ENCODE data around the gene OR2L3. TPM values are rescaled to one million over a fixed set of nuclear protein-coding genes. Genes with fewer than 3 reads are reported as not detected.
"Not testable (repeated sequence)": the region's sequence is repeated elsewhere in the genome, so short reads cannot be mapped to it uniquely, and the experiment has no call there.

Gene OR2L3
- total and polyA plus RNA-seq, 2 experiments from 2014 or later, result not detected

- in situ Hi-C loops (cut with MboI), result no loop called here
- Histone ChIP-seq H3K4me2 (ENCODE audit: unreplicated experiment) (no peak overlapping the region), H4K20me1 (ENCODE audit: insufficient read depth) (no peaks in the 10 kb centered on the region), H3K27me3 (replicated peaks; ENCODE audit: insufficient read depth) (no peaks in the 10 kb centered on the region), H3K27ac (no peak overlapping the region), H3K4me1 (ENCODE audit: insufficient read depth) (no peaks in the 10 kb centered on the region), H3K9me2 (ENCODE audit: insufficient read depth) (no peaks in the 10 kb centered on the region), H3K79me2 (ENCODE audit: insufficient read depth) (no peaks in the 10 kb centered on the region), H3K9ac (no peak overlapping the region), H3F3A (ENCODE audit: insufficient read depth) (no peaks in the 10 kb centered on the region), H3K4me3 (no peak overlapping the region), H3K36me3 (ENCODE audit: low read depth) (no peaks in the 10 kb centered on the region), H2AFZ (no peak overlapping the region), H3K9me3 (ENCODE audit: low read depth) (no peaks in the 10 kb centered on the region)
- TF ChIP-seq EZH2phosphoT487 (IDR thresholded peaks at IDR 0.05; ENCODE audit: insufficient read depth, low read depth) (no peak), EZH2 (IDR thresholded peaks at IDR 0.05; ENCODE audit: insufficient read depth, poor library complexity, severe bottlenecking) (no peak)
- DNase-seq, result no peak
These were observed 8.0 kb downstream of the OR2L3 start for GRCh38 chr1:248054671-248055070.

GRCh38 chr1:248055261-248055660, 8.6 kb downstream of the OR2L3 start:
- H3K27me3 ChIP-seq (replicated peaks; ENCODE audit: insufficient read depth), result no peaks in the 10 kb centered on the region
- no peak overlapping the region for H3K4me3 ChIP-seq
- in situ Hi-C loops (cut with MboI), result no loop called here
- H4K20me1 ChIP-seq (ENCODE audit: insufficient read depth), result no peaks in the 10 kb centered on the region
- no peaks in the 10 kb centered on the region for H3K9me2 ChIP-seq (ENCODE audit: insufficient read depth)
- no peaks in the 10 kb centered on the region for H3K79me2 ChIP-seq (ENCODE audit: insufficient read depth)
- no peaks in the 10 kb centered on the region for H3K4me1 ChIP-seq (ENCODE audit: insufficient read depth)
- H2AFZ ChIP-seq, result no peak overlapping the region
- H3K4me2 ChIP-seq (ENCODE audit: unreplicated experiment), result no peak overlapping the region
- DNase-seq, result no peak
- no peak overlapping the region for H3K9ac ChIP-seq
- no peaks in the 10 kb centered on the region for H3F3A ChIP-seq (ENCODE audit: insufficient read depth)
- H3K27ac ChIP-seq, result no peak overlapping the region
- no peak for TF ChIP-seq EZH2phosphoT487 (IDR thresholded peaks at IDR 0.05; ENCODE audit: insufficient read depth, low read depth)
- no peak for TF ChIP-seq EZH2 (IDR thresholded peaks at IDR 0.05; ENCODE audit: insufficient read depth, poor library complexity, severe bottlenecking)
- no peaks in the 10 kb centered on the region for H3K36me3 ChIP-seq (ENCODE audit: low read depth)
- WGBS, 2 experiments (ENCODE audit: low coverage in 1 of 2, low lambda C conversion rate in 2 of 2, missing lambda C conversion rate in 2 of 2), result 0% methylated on average over 2 of the region's 2 CpGs
- no peaks in the 10 kb centered on the region for H3K9me3 ChIP-seq (ENCODE audit: low read depth)

GRCh38 chr1:248065071-248065470, 18.4 kb downstream of the OR2L3 start:
- no peak overlapping the region for H3K4me2 ChIP-seq (ENCODE audit: unreplicated experiment)
- no peaks in the 10 kb centered on the region for H3K79me2 ChIP-seq (ENCODE audit: insufficient read depth)
- no peak for DNase-seq
- TF ChIP-seq EZH2 (IDR thresholded peaks at IDR 0.05; ENCODE audit: insufficient read depth, poor library complexity, severe bottlenecking) (no peak), EZH2phosphoT487 (IDR thresholded peaks at IDR 0.05; ENCODE audit: insufficient read depth, low read depth) (no peak)
- no peaks in the 10 kb centered on the region for H3K27me3 ChIP-seq (replicated peaks; ENCODE audit: insufficient read depth)
- H3K36me3 ChIP-seq (ENCODE audit: low read depth), result no peaks in the 10 kb centered on the region
- in situ Hi-C loops (cut with MboI), result no loop called here
- no peak overlapping the region for H2AFZ ChIP-seq
- no peak overlapping the region for H3K4me3 ChIP-seq
- H3K9me3 ChIP-seq (ENCODE audit: low read depth), result peaks cover 2% of the 10 kb centered on the region
- H3F3A ChIP-seq (ENCODE audit: insufficient read depth), result no peaks in the 10 kb centered on the region
- no peak overlapping the region for H3K9ac ChIP-seq
- WGBS, 2 experiments (ENCODE audit: low coverage in 1 of 2, low lambda C conversion rate in 2 of 2, missing lambda C conversion rate in 2 of 2), result 18 to 27% methylated on average over 2 of the region's 2 CpGs
- H3K9me2 ChIP-seq (ENCODE audit: insufficient read depth), result no peaks in the 10 kb centered on the region
- no peaks in the 10 kb centered on the region for H3K4me1 ChIP-seq (ENCODE audit: insufficient read depth)
- H3K27ac ChIP-seq, result no peak overlapping the region
- H4K20me1 ChIP-seq (ENCODE audit: insufficient read depth), result no peaks in the 10 kb centered on the region

GRCh38 chr1:248065604-248066003, 19.0 kb downstream of the OR2L3 start:
- H2AFZ ChIP-seq, result no peak overlapping the region
- no peaks in the 10 kb centered on the region for H3K79me2 ChIP-seq (ENCODE audit: insufficient read depth)
- H3K36me3 ChIP-seq (ENCODE audit: low read depth), result no peaks in the 10 kb centered on the region
- TF ChIP-seq EZH2 (IDR thresholded peaks at IDR 0.05; ENCODE audit: insufficient read depth, poor library complexity, severe bottlenecking), result no peak
- no peak for TF ChIP-seq EZH2phosphoT487 (IDR thresholded peaks at IDR 0.05; ENCODE audit: insufficient read depth, low read depth)
- H3K4me3 ChIP-seq, result no peak overlapping the region
- no peak for DNase-seq
- in situ Hi-C loops (cut with MboI), result no loop called here
- no peaks in the 10 kb centered on the region for H3F3A ChIP-seq (ENCODE audit: insufficient read depth)
- no peaks in the 10 kb centered on the region for H3K27me3 ChIP-seq (replicated peaks; ENCODE audit: insufficient read depth)
- no peaks in the 10 kb centered on the region for H3K9me2 ChIP-seq (ENCODE audit: insufficient read depth)
- no peak overlapping the region for H3K9ac ChIP-seq
- H3K4me1 ChIP-seq (ENCODE audit: insufficient read depth), result no peaks in the 10 kb centered on the region
- peaks cover 2% of the 10 kb centered on the region for H3K9me3 ChIP-seq (ENCODE audit: low read depth)
- no peaks in the 10 kb centered on the region for H4K20me1 ChIP-seq (ENCODE audit: insufficient read depth)
- 80 to 97% methylated on average over 2 to 3 of the region's 3 CpGs for WGBS, 2 experiments (ENCODE audit: low coverage in 1 of 2, low lambda C conversion rate in 2 of 2, missing lambda C conversion rate in 2 of 2)
- H3K27ac ChIP-seq, result no peak overlapping the region
- no peak overlapping the region for H3K4me2 ChIP-seq (ENCODE audit: unreplicated experiment)

- H3K27ac ChIP-seq; H4K20me1 ChIP-seq (ENCODE audit: insufficient read depth); H3F3A ChIP-seq (ENCODE audit: insufficient read depth); H3K9me2 ChIP-seq (ENCODE audit: insufficient read depth); H3K4me2 ChIP-seq (ENCODE audit: unreplicated experiment); H3K79me2 ChIP-seq (ENCODE audit: insufficient read depth); H3K4me3 ChIP-seq; H3K9ac ChIP-seq; H3K9me3 ChIP-seq (ENCODE audit: low read depth); H2AFZ ChIP-seq; DNase-seq; H3K4me1 ChIP-seq (ENCODE audit: insufficient read depth); H3K36me3 ChIP-seq (ENCODE audit: low read depth); in situ Hi-C loops (cut with MboI); H3K27me3 ChIP-seq (replicated peaks; ENCODE audit: insufficient read depth): not testable (repeated sequence)
- 37 to 50% methylated on average over 11 to 13 of the region's 17 CpGs for WGBS, 2 experiments (ENCODE audit: low coverage in 1 of 2, low lambda C conversion rate in 2 of 2, missing lambda C conversion rate in 2 of 2)
These were observed 37.2 kb downstream of the OR2L3 start for GRCh38 chr1:248083864-248084263.
